GM19025 (cell line): ENCODE results near the gene TMUB1.
"Not testable (repeated sequence)": the region's sequence is repeated elsewhere in the genome, so short reads cannot be mapped to it uniquely, and the experiment has no call there.

ENCODE experiments used
- ATAC-seq: cut with Tn5 transposase; IDR thresholded peaks from one replicate; pipeline ENCODE4 v1.9.1; 2021; ENCODE audit warnings: mild to moderate bottlenecking, low read depth, moderate library complexity; ENCODE audit not compliant: unreplicated experiment

Gene TMUB1

DNA sequence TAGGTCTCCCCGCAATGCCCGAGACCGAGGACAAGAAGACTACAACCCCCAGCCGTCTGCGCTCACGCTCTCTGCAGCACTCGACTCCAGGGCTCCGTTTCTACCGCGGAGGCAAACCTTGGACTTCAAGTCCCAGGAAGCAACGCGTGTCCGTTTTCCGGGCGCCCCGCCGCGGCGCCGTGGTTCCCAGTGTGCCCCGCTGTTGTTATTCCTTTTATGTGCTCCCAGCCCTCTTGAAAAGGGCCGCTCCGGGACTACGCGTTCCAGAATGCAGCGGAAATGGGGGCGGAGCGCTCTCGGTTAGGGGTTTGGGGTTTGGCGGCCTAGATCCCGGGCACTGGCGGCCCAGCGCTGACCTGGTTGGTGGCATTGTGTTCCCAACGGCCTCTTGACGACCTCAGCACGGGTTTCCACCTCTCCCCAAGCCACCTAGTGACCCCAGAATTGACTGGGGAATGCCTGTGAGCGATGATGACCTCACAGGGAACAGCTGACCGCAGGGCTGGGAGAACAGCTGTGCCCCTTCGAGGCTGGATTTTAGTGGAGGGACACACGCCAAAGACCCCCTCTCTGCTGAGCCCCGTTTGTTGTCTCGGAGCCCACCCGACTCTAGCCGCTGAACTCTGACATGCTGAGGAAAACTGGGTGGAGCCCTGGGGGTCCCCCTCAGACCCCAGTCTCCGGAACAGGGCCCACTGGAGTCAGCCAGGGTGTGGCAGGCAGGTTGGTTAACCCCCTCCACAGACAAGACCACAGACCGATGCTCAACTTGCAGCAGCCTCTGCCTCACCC lies 25.1 kb downstream of the TMUB1 start:
- peak; percentile 88 for ATAC-seq

DNA sequence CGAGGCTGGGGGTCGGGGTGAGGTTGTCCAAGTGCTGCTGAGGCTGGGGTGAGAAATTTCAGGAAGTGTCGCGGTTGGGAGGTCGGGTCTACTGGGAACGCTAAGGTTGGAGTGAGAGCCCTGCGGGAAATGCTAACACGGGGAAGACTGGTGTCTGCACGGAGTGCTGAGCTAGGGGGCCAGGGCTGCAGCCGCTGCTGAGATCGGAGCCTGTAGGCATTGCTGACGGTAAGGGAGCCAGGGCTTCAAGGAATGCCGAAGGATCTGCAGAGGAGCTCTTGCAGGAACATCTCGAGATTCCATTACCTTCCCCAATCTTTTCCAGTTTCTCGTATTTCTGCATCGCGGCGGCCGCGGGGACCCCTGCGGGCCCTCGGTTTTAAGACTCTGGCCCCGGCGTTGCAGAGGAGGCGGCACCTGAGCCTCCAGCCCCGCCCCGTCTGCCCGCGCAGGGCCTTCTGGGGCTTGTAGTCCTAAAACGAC lies 25.7 kb downstream of the TMUB1 start, which contains the start of gene CDK5:
Gene CDK5, minus strand, starts transcription at position 392 of the 483 bp plus-strand sequence. Its CDS starts 49 bp downstream, at position 343.
- peak; percentile 12 for ATAC-seq

DNA sequence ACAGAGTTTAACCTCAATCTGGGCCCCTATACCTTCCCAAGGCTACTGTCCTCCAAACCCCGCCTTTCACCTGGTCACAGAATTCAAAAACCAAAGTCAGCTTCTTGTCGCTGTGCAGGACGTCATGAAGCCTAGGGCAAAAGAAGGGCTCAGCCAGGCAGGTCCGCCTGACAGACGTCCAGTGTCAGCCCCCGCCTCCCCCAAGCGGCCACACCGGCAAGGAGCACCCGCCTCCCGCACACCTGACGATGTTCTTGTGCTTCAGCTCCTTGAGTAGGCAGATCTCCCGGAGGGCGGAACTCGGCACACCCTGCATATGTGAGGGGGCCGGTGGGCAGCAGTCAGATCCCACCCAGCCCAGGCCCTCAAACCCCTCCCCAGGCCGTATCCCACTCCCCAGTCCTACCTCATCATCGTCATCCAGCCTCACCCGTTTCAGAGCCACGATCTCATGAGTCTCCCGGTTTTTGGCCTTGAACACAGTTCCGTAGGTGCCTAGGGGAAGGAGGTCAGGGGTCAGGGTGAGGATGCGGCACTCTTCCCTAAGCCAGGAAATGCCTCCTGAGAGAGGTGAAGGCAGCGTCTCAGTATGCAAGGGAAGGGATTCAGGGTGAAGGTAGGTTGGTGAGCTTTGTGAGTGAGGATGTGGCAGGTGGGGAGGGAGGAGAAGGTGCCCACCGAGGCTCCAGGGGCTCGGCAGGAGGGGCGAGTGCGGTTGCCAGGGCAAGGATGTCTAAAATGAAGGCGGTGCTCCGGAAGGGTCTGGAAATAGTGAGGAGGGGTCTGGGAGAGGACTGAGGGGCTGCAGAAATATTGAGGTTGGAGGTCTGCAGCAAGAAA lies 26.4 kb downstream of the TMUB1 start:
- no peak for ATAC-seq

GRCh38 chr7:151056283-151056665 lies 27.0 kb downstream of the TMUB1 start:
- no peak for ATAC-seq

DNA sequence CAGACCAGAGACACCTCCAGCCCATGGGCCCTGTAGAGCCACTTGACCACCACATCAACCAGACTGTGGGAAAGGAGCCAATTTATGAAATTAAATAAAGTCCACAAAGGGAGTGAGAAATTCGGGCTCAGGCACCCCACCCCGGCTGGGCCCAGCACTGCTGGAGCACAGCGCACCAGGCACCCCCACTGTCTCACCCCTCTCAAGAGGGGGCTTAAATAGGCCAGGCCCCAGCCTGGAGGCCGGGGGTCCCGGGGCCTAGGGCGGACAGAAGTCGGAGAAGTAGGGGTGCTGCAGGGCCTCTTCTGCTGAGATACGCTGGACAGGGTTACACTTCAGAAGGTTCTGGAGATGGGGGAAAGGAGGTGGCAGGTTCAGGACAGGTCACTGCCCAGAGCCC lies 29.5 kb downstream of the TMUB1 start:
- ATAC-seq, result no peak

GRCh38 chr7:151053096-151053495 lies 30.2 kb downstream of the TMUB1 start:
- ATAC-seq, result no peak

GRCh38 chr7:151051108-151051507 lies 32.2 kb downstream of the TMUB1 start:
- no peak for ATAC-seq

DNA sequence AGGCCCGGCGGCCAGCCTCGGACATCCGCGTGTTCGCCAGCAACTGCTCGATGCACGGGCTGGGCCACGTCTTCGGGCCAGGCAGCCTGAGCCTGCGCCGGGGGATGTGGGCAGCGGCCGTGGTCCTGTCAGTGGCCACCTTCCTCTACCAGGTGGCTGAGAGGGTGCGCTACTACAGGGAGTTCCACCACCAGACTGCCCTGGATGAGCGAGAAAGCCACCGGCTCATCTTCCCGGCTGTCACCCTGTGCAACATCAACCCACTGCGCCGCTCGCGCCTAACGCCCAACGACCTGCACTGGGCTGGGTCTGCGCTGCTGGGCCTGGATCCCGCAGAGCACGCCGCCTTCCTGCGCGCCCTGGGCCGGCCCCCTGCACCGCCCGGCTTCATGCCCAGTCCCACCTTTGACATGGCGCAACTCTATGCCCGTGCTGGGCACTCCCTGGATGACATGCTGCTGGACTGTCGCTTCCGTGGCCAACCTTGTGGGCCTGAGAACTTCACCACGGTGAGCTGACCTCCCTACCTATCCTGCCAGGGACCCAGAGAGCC lies 34.3 kb downstream of the TMUB1 start:
- ATAC-seq, result no peak

DNA sequence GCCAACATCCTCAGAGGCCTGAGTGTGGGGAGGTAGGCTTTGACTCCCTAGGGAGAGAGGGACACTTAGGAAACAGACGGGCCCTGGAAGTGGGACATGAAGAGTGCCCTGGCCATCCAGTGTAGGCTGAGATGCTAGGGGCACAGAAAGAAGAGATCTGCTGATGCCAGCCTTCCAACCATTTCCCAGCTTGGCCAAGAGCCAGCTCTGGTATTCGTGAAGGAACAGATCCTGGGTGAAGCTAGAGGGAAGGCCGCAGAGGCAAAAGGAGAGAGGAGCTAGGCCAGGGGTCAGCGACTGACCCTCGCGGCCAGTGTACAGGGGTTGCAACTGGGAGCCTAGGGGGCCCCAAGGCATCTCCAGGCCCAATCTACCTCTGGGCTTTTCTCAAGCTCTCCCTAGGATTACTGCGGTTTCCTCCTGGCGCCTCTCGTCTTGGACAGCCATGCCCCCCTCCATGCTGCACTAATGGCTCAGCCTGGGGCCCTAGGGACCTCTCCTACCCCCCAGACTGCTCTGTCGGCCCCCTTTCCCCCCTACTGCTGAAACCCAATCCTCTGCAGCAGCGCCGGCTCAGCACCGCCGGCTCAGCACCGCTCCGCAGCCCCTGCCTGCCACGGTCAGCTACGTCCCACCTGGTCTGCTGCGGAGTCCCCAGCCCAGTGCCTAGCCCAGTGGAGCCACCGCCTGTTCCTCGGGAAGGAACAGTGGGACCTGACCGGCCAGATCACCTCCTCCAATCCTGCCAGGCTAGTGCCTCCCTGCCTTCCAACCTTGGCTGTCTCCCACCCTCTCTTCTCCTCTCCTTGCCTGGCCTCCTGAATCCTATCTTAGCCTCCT lies 35.1 kb downstream of the TMUB1 start, which contains the start of gene ASIC3:
Gene ASIC3, plus strand, starts transcription at position 556 of the 840 bp plus-strand sequence. CDS start 355 bp downstream, outside the sequence.
- ATAC-seq, result no peak

DNA sequence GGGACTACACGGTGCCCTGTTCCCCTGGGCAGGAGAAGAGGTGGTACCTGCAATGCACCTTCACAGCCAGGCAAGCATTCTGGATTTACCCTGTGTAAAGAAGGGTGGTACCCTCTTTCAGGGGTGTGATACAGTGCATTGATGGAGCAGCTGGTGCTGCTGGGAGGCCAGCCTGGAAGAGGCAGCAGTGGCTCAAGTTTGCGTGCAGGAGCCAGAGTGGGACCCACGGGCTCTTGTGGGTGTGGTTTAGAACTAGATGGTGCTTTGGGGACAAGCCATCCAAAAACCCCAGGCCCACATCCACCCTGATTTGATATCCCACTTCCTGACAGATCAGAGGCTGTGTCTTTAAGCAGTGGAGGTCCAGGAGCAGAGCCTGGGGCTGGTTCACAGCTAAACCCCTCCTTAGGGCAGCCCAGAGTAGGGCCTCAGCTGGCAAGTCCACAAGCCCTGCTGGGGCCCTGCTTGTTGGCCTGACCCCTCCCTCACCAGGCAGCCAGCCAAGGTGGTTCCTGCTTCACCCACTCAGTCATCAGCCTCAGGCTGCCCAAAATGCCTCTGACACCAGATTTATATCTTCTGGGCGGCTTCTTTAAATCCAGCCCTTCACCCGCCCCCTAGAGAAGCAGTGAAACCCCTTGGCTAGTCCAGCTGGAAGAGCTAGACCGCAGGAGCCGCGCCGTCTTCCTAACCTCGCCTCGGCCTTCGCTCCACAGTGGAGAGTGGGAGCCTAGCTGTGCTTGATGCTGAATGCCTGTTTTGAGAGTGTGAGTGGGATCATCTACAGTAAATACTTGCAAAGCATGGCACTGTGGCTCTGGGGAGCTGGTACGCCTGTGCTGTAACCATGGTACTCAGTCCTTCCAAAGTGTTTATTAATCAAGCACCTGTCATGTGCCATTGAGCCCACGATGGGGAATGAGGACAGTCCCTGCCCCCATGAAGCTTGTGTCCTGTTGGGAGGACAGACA lies 36.4 kb downstream of the TMUB1 start:
- ATAC-seq, result no peak

DNA sequence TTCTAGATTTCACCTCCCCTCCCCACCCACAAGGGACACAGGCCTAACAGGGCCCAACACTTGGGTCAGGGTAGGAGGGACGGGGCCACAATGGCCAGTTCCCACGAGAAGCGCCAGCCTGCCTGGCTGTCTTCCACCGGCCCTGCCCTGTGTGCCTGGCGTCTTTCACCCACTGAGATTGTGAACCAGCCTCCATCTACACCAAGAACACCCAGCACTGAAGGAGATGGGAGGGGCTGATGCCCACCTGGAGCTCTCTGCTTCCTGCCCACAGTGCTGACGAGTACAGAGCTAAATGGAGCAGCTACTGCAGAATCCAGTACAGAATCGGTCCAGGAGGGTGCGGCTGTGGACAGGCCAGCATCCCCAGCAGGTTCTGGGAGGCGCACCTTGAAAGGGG lies 37.3 kb downstream of the TMUB1 start:
- ATAC-seq, result no peak

DNA sequence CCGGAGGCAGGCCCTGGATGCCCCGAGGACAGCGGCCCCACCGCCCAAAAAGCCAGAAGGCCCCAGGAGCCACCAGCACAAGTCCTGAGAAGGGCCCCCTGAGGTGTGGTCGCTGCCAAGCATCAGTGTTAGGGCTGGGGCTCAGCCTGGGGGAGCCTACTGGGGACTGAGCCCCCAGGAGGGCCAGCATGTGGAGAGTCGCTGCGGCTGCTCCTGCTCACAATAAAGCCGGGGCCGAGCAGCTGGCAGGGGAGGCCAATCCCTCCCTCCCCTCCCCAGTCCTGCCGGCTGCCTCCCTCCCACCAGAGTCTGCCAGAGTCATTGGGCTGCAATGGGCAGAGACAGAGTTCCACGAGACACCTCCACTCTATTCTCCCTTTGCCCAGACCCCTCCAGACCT lies 38.0 kb downstream of the TMUB1 start:
- ATAC-seq, result no peak

- ATAC-seq, result no peak
Observed at GRCh38 chr7:151043959-151044358, 39.3 kb downstream of the TMUB1 start.

GRCh38 chr7:151043449-151043848 lies 39.8 kb downstream of the TMUB1 start:
- not testable (repeated sequence) for ATAC-seq

DNA sequence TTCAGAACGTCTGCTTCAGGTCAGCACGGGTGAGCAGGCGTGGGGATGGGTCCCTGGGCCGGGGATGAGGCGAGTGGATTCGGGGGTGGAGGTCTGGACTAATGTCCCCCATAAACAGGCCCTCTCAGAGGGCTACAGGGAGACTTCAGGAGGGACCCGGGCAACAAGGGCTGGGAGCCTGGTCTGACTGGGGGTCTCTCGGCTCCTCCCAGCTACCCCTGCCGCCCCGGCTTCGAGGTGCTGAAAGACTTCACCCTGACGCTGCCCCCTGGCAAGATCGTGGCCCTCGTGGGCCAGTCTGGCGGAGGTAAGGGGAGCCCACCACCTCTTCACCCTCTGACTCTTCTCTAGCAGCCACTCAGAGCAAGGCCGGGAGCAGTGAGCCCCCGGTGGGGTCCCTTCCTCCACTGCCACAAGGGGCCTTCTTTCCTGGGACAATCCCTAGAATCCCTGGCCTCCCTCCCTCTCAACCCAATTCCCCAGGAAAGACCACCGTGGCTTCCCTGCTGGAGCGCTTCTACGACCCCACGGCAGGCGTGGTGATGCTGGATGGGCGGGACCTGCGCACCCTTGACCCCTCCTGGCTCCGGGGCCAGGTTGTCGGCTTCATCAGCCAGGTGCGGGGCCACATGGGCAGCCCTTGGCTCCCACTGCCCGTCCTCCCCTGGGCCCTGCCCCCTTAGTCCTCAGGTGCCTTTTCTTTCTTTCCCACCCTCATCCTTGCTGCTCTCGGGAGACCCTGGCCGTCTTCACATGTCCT lies 42.5 kb downstream of the TMUB1 start:
- no peak for ATAC-seq

GRCh38 chr7:151039850-151040548 lies 43.3 kb downstream of the TMUB1 start:
- ATAC-seq, result no peak

DNA sequence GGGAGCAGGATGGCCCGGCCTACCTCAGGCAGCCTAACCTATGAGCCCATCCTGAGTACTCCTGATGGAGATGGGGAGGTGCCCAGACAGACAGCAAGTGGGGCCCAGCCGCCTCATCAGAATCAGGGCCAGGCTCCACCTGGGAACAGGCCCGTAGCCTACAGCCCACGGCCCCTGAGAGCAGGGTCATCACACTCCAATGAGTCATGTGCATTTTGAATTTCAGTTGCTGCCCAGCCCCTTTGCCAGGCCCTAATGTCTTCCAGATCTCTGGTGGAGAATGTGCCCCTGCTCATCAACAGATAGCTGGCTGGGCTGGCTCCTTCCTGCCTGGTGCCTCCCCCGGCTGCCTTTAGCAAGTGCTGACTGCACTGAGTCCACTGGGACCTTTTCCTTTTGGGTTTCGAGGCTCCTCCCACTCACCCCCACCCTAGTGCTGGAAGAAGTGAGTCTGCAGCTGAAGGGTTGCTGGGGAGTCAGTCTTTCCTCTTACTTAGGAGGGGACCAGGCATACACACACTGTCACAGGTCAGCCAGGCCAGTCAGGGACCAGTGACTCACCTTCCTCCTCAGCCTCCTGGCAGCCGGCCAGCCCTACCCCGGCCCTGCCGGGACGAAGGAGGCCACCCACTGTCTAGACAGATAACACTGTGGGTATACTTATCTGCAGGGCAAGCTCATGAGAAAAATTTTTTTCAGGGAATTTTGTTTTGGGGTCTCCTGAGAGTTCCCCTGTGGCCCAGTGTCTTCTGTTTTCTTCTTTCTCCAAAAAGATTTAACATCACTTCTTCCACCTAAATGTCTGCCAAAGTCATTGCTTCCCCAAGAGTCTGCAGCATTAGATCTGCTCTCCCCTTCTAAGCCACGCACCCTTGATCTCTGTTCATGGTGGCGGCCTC lies 44.1 kb downstream of the TMUB1 start:
- ATAC-seq, result no peak
